Measurements from ENCODE around the gene ABI3BP.

Gene ABI3BP

DNA sequence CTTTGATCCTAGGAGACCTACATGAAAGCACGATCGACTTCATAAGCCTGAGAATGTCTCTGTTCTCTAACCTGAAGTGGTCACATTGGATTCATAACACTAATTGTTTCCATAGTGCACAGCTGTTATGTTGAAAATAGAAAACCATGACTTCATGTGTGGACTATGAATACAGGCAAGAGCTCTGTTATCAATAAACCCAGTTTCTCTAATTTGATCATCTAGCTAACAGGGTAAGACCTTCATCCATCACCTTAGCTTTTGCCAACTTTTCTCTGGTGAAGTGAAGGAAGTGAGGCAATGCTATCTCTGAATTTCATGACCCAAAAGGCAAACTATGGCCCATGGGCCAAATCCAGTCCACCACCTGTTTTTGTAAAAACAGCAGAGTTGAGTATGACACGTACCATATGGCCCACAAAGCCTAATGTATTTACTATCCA is 27.2 kb downstream of the ABI3BP start:
- no peak overlapping the region for H3K4me3 ChIP-seq (ENCODE audit: low read depth, low read length)
- TF ChIP-seq, protein P1, sequence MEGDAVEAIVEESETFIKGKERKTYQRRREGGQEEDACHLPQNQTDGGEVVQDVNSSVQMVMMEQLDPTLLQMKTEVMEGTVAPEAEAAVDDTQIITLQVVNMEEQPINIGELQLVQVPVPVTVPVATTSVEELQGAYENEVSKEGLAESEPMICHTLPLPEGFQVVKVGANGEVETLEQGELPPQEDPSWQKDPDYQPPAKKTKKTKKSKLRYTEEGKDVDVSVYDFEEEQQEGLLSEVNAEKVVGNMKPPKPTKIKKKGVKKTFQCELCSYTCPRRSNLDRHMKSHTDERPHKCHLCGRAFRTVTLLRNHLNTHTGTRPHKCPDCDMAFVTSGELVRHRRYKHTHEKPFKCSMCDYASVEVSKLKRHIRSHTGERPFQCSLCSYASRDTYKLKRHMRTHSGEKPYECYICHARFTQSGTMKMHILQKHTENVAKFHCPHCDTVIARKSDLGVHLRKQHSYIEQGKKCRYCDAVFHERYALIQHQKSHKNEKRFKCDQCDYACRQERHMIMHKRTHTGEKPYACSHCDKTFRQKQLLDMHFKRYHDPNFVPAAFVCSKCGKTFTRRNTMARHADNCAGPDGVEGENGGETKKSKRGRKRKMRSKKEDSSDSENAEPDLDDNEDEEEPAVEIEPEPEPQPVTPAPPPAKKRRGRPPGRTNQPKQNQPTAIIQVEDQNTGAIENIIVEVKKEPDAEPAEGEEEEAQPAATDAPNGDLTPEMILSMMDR (IDR thresholded peaks at IDR 0.05; ENCODE audit: borderline replicate concordance, insufficient read depth, low read depth, low read length), result no peak

DNA sequence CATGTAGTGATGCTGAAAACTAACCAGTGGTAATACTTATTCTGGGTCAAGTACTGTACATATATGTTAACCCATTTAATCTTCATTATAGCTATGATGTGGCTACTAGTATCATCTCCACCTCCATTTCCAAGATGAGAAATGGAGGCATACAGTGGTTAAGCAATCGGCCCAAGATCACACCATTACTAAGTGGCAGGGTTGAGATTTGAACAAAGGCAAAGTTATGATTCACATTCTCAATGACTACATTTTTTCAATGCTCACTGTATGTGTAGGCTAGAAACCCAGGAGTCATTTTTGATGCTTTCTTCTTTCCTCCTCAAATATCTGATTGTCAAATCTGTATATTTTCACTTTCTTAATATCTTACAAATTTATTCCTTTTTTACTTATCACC is 30.2 kb downstream of the ABI3BP start:
- TF ChIP-seq, protein P1 (IDR thresholded peaks at IDR 0.05; ENCODE audit: borderline replicate concordance, insufficient read depth, low read depth, low read length), result no peak
- no peak overlapping the region for H3K4me3 ChIP-seq (ENCODE audit: low read depth, low read length)

DNA sequence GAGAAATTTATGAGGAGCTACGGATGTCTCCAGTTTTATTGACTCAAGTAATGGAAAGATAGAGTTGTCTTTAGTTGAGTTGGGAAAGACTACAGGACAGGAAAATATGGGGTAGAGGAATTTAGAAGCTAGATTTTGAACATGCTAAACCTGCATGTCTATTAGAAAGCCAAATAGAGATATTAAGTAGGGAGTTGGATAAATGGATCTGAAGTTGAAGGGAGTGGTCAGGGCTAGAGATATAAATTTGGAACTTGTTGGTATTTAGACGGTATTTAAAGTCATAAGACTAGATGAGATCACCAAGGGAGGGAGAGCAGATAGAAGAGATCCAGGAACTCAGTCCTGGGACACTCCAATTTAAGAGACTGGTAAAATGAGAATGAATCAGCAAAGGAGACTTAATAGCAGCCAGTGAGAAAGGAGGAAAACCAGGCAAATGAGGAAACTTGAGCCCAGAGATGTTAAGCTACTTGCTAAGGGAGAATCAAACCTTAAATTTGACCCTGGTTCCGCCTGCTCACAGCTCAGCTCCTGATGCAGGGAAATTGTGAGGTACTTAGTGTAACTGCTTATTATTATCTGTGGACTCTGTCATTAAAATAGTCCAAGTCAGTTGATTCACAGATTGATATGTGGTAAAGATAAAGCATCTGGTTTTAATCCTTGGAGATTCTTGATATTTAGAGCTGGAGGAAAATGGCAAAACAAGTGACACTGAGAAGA is 35.8 kb downstream of the ABI3BP start:
- no peak overlapping the region for H3K4me3 ChIP-seq (ENCODE audit: low read depth, low read length)
- TF ChIP-seq, protein P1 (IDR thresholded peaks at IDR 0.05; ENCODE audit: borderline replicate concordance, insufficient read depth, low read depth, low read length), result no peak

DNA sequence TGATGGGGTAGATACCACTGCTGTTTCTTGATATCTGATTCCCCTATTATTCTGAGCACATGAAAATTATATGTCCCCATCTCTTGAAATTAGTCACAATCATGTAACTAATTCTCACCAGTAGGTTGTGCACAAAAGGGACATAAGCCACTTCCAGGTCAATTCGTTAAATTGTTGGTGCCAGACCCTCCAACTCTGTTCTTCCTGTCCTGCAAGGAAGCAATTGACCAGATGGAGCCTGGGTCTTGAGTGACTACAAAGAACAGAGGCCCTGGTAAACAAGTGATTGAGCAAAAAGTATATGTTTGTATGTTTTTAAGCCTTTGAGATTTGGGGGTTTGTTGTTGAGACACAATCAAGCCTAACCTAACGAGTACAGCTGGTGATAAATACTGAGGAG is 36.9 kb downstream of the ABI3BP start:
- TF ChIP-seq, protein P1 (IDR thresholded peaks at IDR 0.05; ENCODE audit: borderline replicate concordance, insufficient read depth, low read depth, low read length), result no peak

DNA sequence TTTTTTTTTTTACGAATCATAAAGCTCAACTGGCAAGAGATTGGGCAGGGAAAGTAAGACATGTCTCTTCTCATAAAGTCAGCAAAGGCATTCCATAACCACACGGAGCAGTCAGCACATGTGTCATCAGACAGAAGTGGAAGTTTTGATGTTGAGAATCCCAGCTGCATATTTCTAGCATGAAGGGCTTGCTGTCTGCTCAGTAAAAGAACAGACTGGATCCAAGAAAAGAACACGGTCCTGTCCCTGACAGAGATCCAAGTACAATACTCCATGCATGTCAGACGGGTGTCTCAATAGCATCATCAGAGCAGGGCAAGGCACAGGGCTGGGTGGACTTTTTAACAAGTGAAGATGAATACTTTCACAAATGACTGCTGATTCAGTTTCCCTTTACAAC is 38.2 kb downstream of the ABI3BP start:
- no peak overlapping the region for H3K4me3 ChIP-seq (ENCODE audit: low read depth, low read length)
- TF ChIP-seq, protein P1 (IDR thresholded peaks at IDR 0.05; ENCODE audit: borderline replicate concordance, insufficient read depth, low read depth, low read length), result no peak

More for the DNA sequence above, 36.9 kb downstream of the ABI3BP start:
- no peak overlapping the region for H3K4me3 ChIP-seq (ENCODE audit: low read depth, low read length)

DNA sequence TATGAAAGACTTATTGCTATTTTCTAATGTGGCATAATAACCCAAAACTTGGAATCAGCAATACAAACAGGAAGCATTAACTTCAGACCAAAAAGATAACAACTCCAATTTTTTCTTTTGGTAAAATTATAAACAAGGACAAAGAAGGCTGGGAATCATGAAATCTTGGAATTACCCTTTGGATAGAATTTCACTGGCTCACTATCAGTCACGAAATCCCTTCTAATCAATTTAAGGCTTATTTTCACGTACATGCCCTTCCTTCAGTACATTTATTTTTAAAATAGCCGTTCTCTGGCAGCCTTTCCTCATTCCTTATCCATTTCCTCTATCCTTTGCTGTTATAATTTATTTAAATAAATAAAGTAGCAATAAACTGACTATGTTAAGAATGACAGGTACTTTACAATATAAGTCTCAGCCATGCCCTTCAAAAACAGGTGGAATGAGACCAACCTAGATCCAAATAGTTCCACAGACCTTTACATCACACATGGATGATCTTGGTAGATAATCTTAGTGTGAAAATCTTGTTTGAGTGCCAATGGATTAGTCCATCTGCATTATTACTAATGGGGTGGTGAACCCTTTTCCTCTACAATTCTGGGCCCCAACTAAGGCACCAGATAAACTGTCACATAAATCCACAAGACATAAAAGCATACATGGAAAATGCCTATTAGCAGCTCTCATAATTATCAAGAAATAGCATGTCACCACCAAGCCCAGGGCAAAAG is 38.9 kb downstream of the ABI3BP start:
- TF ChIP-seq, protein P1 (IDR thresholded peaks at IDR 0.05; ENCODE audit: borderline replicate concordance, insufficient read depth, low read depth, low read length), result no peak
- no peak overlapping the region for H3K4me3 ChIP-seq (ENCODE audit: low read depth, low read length)

DNA sequence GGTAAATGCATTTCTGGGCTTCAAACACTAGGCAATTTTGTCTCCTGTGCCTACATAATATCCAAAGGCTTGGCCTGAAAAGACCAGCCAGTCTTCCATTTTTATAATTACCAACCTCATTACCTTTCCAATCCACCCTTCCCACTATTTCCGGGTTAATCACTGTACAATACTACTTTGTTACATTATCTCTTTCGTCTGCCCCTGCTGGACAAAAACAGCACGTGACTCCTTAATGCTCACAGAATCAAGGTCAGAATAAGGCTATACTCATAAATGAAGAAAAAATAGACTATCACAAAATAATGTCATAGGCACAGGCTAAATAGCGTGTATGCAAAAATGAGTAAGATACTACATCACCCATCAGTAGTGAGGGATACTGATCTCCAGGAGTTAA is 40.1 kb downstream of the ABI3BP start:
- TF ChIP-seq, protein P1 (IDR thresholded peaks at IDR 0.05; ENCODE audit: borderline replicate concordance, insufficient read depth, low read depth, low read length), result no peak
- no peak overlapping the region for H3K4me3 ChIP-seq (ENCODE audit: low read depth, low read length)
